ENCODE measurements around the gene ETV3L.

ETV3L gene

GRCh38 chr1:157096881-157097280, 2.7 kb downstream of the ETV3L start:
- H3K27ac ChIP-seq, result no peak overlapping the region
- TF ChIP-seq, protein P1, sequence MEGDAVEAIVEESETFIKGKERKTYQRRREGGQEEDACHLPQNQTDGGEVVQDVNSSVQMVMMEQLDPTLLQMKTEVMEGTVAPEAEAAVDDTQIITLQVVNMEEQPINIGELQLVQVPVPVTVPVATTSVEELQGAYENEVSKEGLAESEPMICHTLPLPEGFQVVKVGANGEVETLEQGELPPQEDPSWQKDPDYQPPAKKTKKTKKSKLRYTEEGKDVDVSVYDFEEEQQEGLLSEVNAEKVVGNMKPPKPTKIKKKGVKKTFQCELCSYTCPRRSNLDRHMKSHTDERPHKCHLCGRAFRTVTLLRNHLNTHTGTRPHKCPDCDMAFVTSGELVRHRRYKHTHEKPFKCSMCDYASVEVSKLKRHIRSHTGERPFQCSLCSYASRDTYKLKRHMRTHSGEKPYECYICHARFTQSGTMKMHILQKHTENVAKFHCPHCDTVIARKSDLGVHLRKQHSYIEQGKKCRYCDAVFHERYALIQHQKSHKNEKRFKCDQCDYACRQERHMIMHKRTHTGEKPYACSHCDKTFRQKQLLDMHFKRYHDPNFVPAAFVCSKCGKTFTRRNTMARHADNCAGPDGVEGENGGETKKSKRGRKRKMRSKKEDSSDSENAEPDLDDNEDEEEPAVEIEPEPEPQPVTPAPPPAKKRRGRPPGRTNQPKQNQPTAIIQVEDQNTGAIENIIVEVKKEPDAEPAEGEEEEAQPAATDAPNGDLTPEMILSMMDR (conservative IDR thresholded peaks at IDR 0.05), result no peak

DNA sequence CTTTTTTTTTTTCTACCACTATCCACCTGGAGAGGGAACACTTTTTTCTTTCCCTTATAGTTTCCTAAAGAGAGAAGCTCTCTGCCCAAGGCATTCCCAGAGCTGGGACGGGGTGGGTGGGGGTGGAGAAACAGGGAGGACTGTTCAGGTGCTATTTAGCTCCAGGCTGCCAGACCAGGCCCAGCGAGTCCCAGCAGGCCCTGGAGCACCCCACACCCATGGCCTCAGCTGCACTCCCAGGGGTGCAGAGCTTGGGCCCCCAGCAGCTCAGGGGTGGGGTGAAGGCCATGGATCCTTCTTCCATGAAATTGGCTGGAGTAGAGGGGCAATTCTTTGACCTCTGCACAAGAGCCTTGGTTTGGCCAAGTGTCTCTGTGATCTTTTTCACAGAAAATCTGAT, 4.1 kb downstream of the ETV3L start:
- no peak overlapping the region for H3K27ac ChIP-seq
- TF ChIP-seq, protein P1 (conservative IDR thresholded peaks at IDR 0.05), result no peak

DNA sequence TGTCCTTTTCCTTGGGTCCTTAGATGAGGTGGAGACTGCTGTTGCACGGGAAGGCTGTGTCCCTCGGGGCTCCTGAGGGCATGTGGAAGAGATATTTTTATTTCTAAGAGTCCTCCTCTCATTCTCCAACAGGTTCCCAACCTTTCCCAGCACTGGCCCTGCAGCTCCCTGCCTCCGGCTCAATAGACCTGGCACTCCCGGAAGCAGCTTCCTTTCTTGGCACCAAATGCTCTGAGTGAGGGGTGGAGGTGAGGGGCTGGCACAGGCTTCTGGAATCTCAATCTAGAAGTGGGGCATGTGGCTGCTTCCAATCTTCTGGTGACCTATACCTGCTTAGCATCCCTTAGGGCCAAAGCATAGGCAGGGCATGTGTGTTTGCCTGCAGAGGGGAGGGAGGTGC, 4.5 kb downstream of the ETV3L start:
- TF ChIP-seq, protein P1 (conservative IDR thresholded peaks at IDR 0.05), result no peak
- no peak overlapping the region for H3K27ac ChIP-seq

DNA sequence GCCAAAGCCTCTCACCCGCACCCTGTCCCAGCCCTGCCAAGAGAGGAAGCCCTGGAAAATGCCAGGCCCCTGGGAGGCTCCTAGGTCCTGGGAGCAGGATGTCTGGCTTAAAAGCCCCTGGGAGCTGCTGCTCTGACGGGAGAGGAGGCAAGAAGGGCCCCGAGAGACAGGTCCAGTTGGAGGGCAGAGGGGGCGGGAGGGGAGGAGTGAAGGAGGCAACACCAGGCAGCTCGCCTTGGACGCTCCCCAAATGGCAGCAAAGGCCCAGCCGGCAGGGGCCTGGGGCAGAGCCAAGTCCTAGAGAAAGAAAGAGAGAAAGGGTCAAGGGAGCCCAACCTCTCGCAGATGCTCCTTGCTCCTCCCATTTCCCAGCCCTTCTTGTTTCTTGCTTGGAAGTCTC, 6.8 kb downstream of the ETV3L start:
- TF ChIP-seq, protein P1 (conservative IDR thresholded peaks at IDR 0.05), result no peak

GRCh38 chr1:157091668-157092273, 7.8 kb downstream of the ETV3L start:
- no peak overlapping the region for H3K27ac ChIP-seq
- TF ChIP-seq, protein P1 (conservative IDR thresholded peaks at IDR 0.05), result no peak

More for the DNA sequence above, 6.8 kb downstream of the ETV3L start:
- no peak overlapping the region for H3K27ac ChIP-seq

DNA sequence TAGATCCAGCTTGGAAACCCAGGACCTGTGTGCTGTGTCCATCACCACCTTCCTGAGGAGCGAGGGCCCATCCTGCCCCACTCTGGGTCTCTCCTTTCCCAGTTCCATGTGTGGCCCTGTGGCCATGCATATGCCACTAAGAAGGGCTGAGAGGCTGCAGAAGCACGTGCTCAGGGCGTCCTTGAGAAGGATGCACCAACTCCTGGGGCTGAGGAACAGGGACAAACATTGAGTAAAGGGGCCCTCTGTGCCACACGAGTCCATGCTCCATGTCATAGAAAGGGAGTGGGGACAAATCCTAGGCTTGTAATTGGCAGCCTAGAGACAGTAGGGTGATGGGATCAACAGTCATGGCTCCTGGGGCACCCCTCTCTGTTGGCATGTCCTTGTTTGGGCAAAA, 8.4 kb downstream of the ETV3L start:
- TF ChIP-seq, protein P1 (conservative IDR thresholded peaks at IDR 0.05), result no peak
- no peak overlapping the region for H3K27ac ChIP-seq

- H3K27ac ChIP-seq, result no peak overlapping the region
- TF ChIP-seq, protein P1 (conservative IDR thresholded peaks at IDR 0.05), result no peak
Observed at GRCh38 chr1:157090771-157091170, 8.8 kb downstream of the ETV3L start.

Measured in VCaP (cell line).